ENCODE data around the gene SCYGR6.
"Not testable (repeated sequence)": the region's sequence is repeated elsewhere in the genome, so short reads cannot be mapped to it uniquely, and the experiment has no call there.

SCYGR6 gene, protein sequence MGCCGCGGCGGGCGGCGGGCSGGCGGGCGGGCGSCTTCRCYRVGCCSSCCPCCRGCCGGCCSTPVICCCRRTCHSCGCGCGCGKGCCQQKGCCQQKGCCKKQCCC

DNA sequence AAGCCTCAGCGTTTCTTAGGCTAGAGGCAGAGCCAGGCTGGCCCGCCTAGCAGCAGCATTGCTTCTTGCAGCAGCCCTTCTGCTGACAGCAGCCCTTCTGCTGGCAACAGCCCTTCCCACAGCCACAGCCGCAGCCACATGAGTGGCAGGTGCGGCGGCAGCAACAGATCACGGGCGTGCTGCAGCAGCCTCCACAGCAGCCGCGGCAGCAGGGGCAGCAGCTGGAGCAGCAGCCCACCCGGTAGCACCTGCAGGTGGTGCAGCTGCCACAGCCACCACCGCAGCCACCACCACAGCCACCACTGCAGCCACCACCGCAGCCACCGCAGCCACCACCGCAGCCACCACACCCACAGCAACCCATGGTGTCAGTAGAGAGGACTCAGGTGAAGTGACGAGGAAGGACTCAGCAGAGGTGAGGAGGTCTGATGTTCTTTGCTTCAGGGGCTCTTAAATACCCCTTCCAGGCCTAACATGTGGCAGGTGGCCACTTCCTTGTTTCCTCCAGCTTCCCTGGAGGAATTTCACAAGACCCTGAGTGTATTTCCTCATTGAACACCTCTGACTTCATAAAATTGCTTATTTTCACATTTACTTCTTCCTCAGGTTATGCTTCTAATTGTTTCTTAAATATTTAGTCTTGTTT lies at the start of gene SCYGR6:
Gene SCYGR6, minus strand, starts transcription at position 364 of the 646 bp plus-strand sequence. Its CDS starts 0 bp downstream, at position 364.
- DNase-seq = no peak

DNA sequence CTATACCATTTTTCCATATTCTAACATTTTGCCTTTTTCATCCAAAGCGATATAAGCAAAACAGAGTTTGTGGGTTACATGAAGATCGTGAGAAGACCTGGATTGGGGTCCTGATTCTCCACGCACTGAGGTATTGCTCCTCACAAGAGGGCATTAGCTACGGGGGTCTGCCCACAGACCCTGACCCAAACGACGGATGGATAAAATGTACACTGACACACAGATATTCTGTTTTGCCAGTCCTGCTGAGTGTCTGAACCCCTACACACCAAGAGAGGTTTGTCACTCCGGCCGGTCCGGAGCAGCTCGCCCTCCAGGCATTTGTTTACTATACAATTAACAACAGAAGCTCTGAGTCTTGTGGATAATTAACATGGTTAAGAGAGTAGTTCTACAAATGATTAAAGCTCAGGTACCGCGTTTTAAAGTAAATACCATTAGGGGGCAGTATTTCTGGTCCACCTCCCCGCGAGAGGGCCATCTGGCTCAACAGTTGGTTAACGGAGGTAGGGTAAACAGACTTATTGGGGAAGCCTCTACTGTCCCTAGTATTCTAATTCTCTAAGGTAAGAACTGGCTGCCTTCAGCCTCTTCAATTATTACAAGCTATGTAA lies 49.6 kb upstream of the SCYGR6 start:
- DNase-seq = no peak

GRCh38 chr2:227772932-227773331 lies 48.4 kb upstream of the SCYGR6 start:
- no peak for DNase-seq

DNA sequence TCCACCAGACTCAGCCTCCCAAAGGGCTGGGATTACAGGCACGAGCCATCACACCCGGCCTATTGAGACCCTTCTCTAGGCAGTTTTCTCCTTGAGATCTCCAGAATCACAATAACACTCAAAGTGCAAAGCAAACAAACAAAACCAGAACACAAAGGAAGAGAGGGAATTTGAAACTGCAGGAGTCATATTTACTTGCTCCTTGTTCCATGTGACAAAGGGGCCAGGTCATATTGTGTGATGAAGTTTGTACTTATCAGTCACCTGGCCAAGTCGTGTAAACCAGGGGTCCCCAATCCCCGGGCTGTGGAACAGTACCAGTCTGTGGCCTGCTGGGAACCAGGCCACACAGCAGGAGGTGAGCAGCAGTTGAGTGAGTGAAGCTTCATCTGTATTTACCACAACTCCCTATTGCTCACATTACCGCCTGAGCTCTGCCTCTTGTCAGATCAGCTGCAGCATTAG lies 47.7 kb upstream of the SCYGR6 start:
- DNase-seq = no peak

DNA sequence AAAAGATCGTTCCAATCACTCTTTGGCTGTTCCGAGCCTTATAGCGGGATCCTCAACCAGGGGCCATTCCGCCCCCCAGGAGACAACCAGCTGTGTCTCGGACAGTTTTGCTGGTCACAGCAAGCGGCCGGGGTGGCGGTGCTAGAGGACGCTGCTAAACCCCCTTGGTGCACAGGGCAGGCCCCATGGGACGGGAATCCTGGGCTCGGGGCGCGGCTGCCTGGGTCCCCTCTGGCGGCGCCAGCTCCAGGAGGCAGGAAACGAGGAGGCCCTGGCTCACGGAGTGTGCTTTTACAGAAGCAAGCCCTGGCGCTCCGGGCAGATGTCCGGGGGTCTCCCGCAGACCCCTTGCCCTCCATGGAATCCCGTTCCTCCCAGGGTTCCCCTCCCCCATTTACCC lies 43.3 kb upstream of the SCYGR6 start:
- DNase-seq = no peak

DNA sequence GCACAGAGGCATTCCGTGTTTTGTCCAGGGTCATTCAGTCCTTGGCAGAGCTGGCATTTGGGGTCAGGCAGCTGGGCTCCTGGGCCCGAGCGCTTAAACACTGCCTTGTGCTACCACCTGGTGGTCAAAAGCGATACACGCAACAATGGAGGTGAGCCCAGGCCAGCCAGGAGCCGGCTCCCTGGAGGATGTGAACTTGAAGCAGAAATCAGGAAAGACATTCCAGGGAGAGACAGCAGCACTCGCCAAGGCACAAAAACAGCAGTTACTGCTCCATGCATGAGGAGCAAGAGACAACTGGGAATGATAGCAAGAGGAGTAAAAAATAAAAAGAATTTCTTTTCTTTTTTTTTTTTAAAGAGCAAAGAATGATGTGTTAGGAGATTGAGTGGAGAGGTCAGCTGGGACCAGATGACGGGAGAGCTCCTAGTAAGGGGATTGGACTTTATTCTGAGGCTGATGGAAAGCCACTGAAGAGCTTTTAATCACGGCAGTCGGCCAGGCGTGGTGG lies 41.9 kb upstream of the SCYGR6 start:
- DNase-seq = peak; percentile 38

DNA sequence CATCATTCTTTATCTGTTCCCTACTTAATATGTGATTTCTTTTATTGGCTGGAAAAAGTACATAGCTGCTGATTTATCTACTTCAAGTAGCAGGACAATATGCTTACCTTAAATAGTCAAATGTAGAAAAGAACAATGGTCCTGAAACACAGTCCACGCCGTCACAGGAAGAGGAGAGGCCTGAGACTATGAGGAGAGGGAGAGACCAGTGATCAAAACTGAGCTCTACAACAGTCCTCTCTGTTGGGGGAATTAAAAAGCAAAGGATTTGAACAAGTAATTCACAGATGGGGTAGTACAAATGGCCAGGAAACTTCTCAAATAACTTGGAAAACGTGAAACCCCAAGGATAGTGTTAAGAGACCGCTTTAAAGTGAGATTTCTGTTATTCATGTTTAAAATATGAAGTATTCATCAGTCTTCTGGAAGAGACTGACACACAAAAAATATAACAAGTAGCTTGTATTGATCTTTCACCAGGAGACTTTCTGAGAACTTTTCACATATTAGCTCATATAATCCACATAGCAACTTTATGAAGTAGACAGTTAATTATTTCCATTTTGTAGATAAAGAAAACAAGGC lies 41.3 kb upstream of the SCYGR6 start:
- no peak for DNase-seq

GRCh38 chr2:227761740-227762476 lies 37.4 kb upstream of the SCYGR6 start:
- no peak for DNase-seq

DNA sequence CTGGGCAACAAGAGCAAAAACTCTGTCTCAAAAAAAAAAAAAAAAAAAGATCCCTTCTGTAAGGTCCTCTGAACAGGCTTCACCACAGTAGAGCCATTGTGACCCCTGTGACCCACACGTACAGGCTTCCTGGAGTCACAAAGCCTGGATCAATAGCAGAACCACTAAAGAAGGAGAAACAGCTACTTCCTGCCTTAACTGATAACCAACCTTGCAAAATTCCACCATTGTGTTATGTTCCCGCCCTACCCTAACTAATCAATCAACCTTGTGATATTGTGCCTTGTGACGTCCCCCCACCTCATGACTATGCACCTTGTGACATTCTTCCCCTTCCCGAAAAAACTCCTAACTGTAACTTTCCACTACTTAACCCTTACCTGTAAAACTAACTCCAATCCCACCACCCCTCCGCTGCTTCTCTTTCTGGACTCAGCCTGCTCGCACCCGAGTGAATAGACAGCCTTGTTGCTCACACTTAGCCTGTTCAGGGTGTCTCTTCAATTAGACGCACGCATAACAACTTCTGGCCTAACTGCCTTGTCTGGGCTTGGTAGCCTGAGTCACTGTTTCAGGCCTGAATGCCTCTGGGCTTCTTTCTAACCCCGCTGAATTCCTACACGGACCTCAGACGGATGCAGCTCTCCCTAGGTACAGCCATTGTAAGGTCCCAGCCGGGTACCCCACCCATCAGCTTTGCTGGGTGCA lies 35.0 kb upstream of the SCYGR6 start:
- no peak for DNase-seq

DNA sequence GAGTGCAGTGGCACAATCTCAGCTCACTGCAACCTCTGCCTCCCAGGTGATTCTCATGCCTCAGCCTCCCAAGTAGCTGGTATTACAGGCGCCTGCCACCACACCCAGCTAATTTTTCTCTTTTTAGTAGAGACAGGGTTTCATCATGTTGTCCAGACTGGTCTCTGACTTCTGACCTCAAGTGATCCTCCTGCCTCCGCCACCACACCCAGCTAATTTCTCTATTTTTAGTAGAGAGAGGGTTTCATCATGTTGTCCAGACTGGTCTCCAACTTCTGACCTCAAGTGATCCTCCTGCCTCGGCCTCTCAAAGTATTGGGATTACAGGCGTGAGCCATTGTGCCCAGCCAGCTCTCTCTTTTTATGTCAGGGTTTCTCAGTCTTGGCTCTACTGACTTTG lies 31.7 kb upstream of the SCYGR6 start:
- not testable (repeated sequence) for DNase-seq

DNA sequence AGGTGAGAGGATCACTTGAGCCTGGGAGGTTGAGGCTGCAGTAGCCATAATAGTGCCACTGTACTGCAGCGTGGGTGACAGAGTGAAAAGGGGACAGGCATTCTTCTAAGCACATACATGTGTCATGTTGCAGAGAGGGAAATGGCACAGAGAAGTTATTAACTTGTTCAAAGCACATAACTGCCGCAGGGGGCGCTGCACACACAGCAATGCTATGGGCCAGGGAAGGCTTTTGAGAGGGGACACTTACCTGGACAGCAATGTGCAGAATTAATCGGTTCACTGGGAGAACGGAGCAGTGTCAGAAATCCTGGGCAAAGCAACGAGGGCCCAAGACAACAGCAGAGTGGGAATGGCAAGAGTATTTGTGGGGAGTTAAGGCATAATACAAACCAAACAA lies 23.5 kb upstream of the SCYGR6 start:
- no peak for DNase-seq

GRCh38 chr2:227745594-227745993 lies 21.0 kb upstream of the SCYGR6 start, which contains the start of gene SCYGR8:
SCYGR8 (plus strand) TSS chr2:227745894; CDS start chr2:227745894, 0 bp downstream.
- DNase-seq = no peak

DNA sequence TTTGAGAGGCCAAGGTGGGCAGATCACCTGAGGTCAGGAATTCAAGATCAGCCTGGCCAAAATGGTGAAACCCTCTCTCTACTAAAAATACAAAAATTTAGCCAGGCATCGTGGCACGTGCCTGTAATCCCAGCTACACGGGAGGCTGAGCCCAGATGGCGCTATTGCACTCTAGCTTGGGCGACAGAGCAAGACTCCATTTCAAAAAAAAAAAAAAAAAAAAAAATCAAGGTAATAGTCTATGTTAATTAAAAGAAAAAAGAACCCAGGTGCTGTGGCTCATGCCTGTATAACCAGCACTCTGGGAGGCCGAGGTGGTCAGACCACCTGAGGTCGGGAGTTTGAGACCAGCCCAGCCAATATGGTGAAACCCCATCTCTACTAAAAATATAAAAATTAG lies 16.1 kb upstream of the SCYGR6 start:
- DNase-seq = not testable (repeated sequence)

- no peak for DNase-seq
These were observed 14.8 kb upstream of the SCYGR6 start for GRCh38 chr2:227739351-227739750.

- DNase-seq = no peak
These were observed 3.5 kb upstream of the SCYGR6 start, which contains the start of gene SCYGR7 for GRCh38 chr2:227728035-227728434. SCYGR7 (plus strand) TSS chr2:227728335; CDS start chr2:227728335, 0 bp downstream.

DNA sequence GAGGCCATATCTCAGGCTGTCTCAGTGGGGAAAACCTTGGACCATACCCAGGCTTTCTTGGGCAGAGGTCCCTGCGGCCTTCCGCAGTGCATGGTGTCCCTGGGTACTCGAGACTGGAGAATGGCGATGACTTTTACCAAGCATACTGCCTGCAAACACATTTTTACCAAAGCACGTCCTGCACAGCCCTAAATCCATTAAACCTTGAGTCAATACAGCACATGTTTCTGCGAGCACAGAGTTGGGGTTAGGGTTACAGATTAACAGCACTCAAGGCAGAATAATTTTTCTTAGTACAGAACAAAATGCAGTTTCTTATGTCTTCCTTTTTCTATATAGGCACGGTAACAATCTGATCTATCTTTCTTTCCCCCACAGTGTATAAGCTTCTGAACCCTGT lies 1.7 kb downstream of the SCYGR6 start:
- not testable (repeated sequence) for DNase-seq

GRCh38 chr2:227720680-227721079 lies 3.9 kb downstream of the SCYGR6 start:
- no peak for DNase-seq

- DNase-seq = no peak
These were observed 4.9 kb downstream of the SCYGR6 start for GRCh38 chr2:227719641-227720040.

GRCh38 chr2:227717687-227718567 lies 6.6 kb downstream of the SCYGR6 start, which contains the start of gene SLC19A3:
SLC19A3 (minus strand) TSS chr2:227718028; CDS start chr2:227702318, 15,710 bp downstream.
- DNase-seq = no peak

GRCh38 chr2:227716501-227716900 lies 8.1 kb downstream of the SCYGR6 start:
- no peak for DNase-seq

DNA sequence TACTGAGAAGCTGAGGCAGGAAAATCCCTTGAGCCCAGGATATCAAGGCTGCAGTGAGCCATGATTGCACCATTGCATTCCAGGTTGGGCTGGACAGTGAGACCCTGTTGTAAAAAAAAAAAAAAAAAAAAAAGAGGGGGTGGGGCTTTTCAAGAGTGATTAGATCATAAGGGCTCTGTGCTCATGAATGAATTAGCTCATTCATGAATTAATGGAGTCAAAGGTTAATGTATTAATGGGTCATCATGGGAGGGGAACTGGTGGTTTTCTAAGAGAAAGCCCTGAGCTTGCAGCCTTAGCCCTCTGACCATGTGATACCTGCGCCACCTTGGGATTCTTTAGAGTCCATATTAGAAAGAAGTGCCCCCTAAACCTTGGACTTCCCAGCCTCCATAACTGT lies 11.3 kb downstream of the SCYGR6 start:
- DNase-seq = no peak
